Activated CD4-positive, alpha-beta T cell treated with anti-CD3 and anti-CD28 coated beads for 48 hours (primary cell): Measurements from ENCODE around the gene PDHB.
A peak's percentile ranks its signal among the peaks of the same experiment; 100 is the strongest.

ENCODE experiments used
- DNase-seq: peaks from one replicate; pipeline ENCODE4 v3.0.0-alpha.2; 2020

The PDHB gene

GRCh38 chr3:58434990-58435389 lies 1.4 kb upstream of the PDHB start:
- no peak for DNase-seq

GRCh38 chr3:58434511-58434910 lies 879 bp upstream of the PDHB start:
- no peak for DNase-seq

DNA sequence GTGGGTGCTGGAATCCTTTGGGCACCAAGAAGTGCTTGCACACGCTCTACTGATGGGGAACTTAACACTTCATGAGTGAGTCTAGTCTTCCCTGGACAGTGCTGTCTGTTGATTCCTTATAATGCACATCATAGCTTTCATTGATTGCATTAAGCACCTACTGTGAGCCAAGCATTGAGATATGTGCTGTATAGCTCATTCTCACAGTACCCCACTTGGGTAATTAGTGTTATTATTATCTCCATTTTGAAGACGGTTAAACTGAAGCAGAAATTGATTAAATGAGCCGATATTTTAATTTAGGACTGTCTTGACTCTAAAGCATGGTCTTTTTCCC lies 504 bp upstream of the PDHB start:
- DNase-seq: no peak

- no peak for DNase-seq
Measured at GRCh38 chr3:58432905-58433304, 727 bp downstream of the PDHB start.

DNA sequence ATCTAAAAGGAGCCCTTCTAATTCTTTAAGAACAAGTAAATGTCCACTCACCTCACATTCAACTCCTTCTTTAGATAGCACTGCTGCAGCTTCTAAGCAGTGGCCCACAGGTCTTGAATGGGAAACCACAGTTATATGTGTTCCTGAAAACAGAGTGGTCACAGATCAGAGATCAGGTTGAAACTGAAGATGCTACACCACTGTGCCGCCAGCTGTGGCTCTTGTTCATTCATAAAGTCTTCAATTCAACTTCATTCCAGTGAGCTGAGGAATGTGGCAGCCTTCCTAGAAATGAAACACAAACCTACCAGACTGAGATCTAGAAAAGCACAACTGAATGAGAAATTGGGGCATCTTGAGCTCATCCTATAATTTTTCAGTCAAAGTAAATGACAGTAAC lies 4.0 kb downstream of the PDHB start:
- DNase-seq: no peak

- DNase-seq: no peak
Measured at GRCh38 chr3:58427661-58428361, 5.8 kb downstream of the PDHB start.

DNA sequence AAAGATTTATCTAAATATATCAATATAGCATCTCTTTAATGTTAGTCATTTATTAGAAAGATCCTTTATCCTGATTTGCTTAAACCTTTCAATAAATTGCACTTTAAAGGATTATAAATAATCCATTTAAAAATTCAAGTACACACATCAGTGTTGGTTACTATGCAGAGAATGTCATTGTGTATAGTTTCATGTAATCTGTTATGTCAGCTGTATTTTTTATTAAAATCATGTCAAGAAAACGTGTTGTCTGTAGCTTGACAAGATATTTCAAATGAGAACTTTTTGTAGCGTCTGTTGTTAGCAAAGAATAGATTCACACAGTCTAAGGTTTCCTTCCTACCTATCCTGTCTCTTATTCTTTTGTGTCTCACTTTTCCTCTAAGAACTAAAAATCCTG lies 7.8 kb downstream of the PDHB start:
- DNase-seq: no peak

DNA sequence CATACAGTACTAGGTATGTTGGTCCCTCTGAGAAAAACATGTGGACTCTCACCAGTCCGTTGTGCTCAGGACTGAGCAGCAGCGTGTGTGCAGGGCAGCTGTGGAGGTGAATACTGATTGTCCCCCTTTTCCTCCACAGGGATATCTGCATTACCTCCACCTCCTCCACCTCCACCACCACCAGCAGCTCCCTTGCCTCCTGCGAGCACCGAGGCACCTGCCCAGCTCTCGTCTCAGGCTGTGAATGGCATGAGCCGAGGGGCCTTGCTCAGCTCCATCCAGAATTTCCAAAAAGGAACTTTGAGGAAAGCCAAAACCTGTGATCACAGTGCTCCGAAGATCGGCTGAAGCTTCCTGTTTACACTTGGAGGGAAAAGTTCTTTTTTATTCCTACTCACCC lies 9.0 kb downstream of the PDHB start:
- no peak for DNase-seq

GRCh38 chr3:58422756-58423325 lies 10.8 kb downstream of the PDHB start:
- no peak for DNase-seq

DNA sequence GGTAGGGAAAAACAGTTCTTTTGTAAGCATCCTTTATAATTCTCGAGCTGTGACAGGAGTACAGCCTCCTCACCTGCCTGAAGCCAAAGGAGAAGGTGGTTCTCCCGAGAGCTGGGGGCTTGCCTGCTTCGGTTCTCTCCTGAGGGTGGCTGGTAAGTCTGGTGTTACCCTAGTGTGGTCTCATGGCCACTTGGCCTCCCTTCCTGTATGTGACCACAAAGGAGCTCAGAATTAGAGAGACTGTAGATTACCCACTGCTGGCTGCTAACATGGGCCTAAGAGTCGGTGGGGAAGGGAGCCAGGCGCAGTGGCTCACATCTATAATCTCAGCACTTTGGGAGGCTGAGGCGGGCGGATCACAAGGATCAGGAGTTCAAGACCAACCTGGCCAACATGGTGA lies 12.6 kb downstream of the PDHB start:
- DNase-seq: no peak

- no peak for DNase-seq
Measured at GRCh38 chr3:58419780-58420507, 13.7 kb downstream of the PDHB start.

GRCh38 chr3:58418227-58418626 lies 15.4 kb downstream of the PDHB start:
- DNase-seq: no peak

- no peak for DNase-seq
Measured at GRCh38 chr3:58417075-58417474, 16.6 kb downstream of the PDHB start.

- DNase-seq: no peak
Measured at GRCh38 chr3:58416191-58416590, 17.4 kb downstream of the PDHB start.

DNA sequence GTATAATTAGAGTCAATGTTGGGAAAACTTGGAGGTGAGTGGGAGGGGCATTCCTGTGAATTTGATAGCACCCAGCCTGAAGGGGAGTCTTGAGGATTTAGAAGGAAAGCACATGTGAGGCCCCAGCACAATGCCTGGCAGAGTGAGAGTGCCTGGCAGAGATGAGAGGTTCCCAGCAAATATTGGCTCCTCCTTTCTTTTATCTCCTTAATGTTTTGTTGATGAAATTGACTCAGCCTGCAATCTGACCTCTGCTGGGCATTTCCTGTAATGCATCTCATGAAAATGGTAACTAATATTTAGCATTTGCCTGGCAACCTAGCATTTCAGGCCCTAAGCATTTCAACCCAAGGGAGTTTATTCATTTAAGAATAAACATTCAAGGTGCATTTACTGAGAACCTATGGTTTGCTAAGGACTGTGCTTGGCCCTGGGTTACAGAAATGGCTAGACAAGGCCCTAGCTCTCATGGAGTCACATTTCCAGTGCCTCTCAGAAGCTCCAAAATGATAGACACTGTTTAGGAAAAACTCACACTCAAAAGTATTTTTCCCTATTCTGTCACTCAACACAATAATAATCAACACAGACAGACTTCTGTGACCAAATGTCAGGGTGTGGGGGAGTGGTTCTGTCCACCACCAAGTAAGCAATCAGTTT lies 19.0 kb downstream of the PDHB start:
- DNase-seq: peak; percentile 56

DNA sequence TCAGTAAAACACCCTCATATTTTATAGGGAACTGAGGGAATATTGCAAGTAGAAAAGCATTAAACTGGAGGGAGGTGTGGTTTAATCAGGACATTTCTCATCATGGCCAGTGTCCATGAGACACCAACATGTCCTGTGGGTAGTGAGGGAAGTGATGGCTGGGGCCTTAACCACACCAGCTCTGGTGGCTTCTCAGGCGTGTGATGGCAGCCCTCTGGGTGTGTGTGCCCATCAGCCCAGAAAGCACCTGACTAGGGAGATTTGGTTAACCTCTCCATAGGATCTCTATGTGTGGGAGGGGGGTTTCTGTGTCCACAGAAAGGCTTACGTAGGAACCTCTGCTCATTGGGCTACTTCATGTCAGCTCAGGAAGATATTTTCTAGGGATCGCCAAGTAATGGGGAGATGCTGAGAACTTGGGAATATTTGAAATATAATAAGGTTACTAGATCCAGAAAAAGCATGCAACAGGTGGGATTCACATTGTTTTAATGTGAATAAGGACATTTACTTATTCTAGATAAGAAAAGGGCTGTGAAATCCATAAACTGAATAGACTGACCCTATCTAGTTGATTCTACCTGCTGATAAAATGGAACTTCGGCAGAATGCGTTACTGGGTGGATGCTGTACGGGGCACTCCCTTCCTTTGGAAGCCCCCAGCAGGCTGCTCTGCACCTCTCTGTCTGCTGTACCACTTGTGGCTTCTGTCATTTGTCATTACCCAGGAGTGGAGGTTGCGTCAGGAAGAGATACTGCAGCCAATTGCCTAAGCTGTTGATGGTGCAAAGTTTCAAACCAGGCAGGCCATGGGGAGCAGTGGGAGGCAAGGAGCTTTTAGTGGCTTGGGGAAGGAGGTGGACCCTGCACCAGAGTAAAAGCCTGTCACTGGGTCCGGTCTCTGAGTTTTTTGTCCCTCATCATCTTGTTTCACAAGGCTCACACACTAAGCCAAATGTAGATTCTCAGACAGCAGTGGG lies 21.5 kb downstream of the PDHB start:
- no peak for DNase-seq

- DNase-seq: no peak
Measured at GRCh38 chr3:58411036-58411435, 22.6 kb downstream of the PDHB start.

GRCh38 chr3:58409663-58410062 lies 24.0 kb downstream of the PDHB start:
- no peak for DNase-seq

- no peak for DNase-seq
Measured at GRCh38 chr3:58408906-58409305, 24.7 kb downstream of the PDHB start.

- no peak for DNase-seq
Measured at GRCh38 chr3:58404396-58404795, 29.2 kb downstream of the PDHB start.

GRCh38 chr3:58403513-58404109 lies 30.0 kb downstream of the PDHB start:
- DNase-seq: no peak

- DNase-seq: no peak
Measured at GRCh38 chr3:58398669-58399333, 34.8 kb downstream of the PDHB start.
